SJSA1 (cell line): ENCODE measurements around the gene ZNF780B. TPM values are rescaled to one million over a fixed set of nuclear protein-coding genes. Genes with fewer than 3 reads are reported as not detected.

ENCODE experiments used
- DNase-seq, 2 experiments: peaks; one replicate each; pipeline ENCODE4 v3.0.0-alpha.2; 2015 to 2020; ENCODE audit warnings: low spot score in 2 of 2, low read depth in 1 of 2
- H3K27ac ChIP-seq: fragments of 250-450 bp; sonication (Bioruptor Pico); 2 replicates; pipeline ENCODE4 v1.5.1; 2020; ENCODE audit warnings: mild to moderate bottlenecking, moderate library complexity
- H3K27me3 ChIP-seq: fragments of 250-450 bp; sonication (Bioruptor Pico); replicated peaks from 2 replicates; pipeline ENCODE4 v1.5.1; 2020; ENCODE audit warnings: mild to moderate bottlenecking, moderate library complexity
- H3K36me3 ChIP-seq: fragments of 250-450 bp; sonication (Bioruptor Pico); 2 replicates; pipeline ENCODE4 v1.5.1; 2020; ENCODE audit warnings: mild to moderate bottlenecking
- H3K4me1 ChIP-seq: fragments of 250-450 bp; sonication (Bioruptor Pico); replicated peaks from 2 replicates; pipeline ENCODE4 v1.6.1; 2021; ENCODE audit warnings: mild to moderate bottlenecking
- H3K4me3 ChIP-seq: fragments of 250-450 bp; sonication (Bioruptor Pico); 2 replicates; pipeline ENCODE4 v1.5.1; 2020; ENCODE audit warnings: mild to moderate bottlenecking
- H3K9me3 ChIP-seq: fragments of 250-450 bp; sonication (Bioruptor Pico); replicated peaks from 2 replicates; pipeline ENCODE4 v1.5.1; 2020; ENCODE audit warnings: mild to moderate bottlenecking
- total RNA-seq: library from RNA; depleted of rRNA; stranded (reverse); fragments of >200 nt; shearing (Covaris generic); gene quantifications from 2 replicates; pipeline ENCODE4 v1.2.3, GENCODE V29; 2014

Gene ZNF780B
- total RNA-seq, 1 experiment from 2014 or later, result 17.1 TPM

- H3K27me3 ChIP-seq, result no peaks in the 10 kb centered on the region
- no peak overlapping the region for H3K4me3 ChIP-seq
- no peaks in the 10 kb centered on the region for H3K36me3 ChIP-seq
- no peaks in the 10 kb centered on the region for H3K4me1 ChIP-seq
- DNase-seq, result no peak
- H3K27ac ChIP-seq, result no peak overlapping the region
- peaks cover 31% of the 10 kb centered on the region; the same call in 1 of the 2 replicates for H3K9me3 ChIP-seq
These were observed 32.1 kb downstream of the ZNF780B start for GRCh38 chr19:40023969-40024368.

DNA sequence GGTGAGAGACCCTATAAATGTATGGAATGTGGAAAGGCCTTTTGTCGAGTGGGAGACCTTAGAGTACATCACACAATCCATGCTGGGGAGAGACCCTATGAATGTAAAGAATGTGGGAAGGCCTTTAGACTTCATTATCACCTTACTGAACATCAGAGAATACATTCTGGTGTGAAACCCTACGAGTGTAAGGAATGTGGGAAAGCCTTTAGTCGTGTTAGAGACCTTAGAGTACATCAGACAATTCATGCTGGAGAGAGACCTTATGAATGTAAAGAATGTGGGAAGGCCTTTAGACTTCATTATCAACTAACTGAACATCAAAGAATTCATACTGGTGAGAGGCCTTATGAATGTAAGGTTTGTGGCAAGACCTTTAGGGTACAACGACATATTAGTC lies 42.0 kb downstream of the ZNF780B start:
- no peak for DNase-seq
- no peaks in the 10 kb centered on the region for H3K4me1 ChIP-seq
- H3K27ac ChIP-seq, result no peak overlapping the region
- peaks cover 23% of the 10 kb centered on the region for H3K9me3 ChIP-seq
- no peak overlapping the region for H3K4me3 ChIP-seq
- peaks cover 14% of the 10 kb centered on the region for H3K36me3 ChIP-seq
- H3K27me3 ChIP-seq, result no peaks in the 10 kb centered on the region

- Histone ChIP-seq H3K4me1 (peaks cover 8% of the 10 kb centered on the region), H3K36me3 (peaks cover 29% of the 10 kb centered on the region), H3K27ac (no peak overlapping the region), H3K9me3 (peaks cover 12% of the 10 kb centered on the region), H3K27me3 (no peaks in the 10 kb centered on the region), H3K4me3 (no peak overlapping the region)
- DNase-seq, result no peak
These were observed 46.4 kb downstream of the ZNF780B start for GRCh38 chr19:40009674-40010073.

DNA sequence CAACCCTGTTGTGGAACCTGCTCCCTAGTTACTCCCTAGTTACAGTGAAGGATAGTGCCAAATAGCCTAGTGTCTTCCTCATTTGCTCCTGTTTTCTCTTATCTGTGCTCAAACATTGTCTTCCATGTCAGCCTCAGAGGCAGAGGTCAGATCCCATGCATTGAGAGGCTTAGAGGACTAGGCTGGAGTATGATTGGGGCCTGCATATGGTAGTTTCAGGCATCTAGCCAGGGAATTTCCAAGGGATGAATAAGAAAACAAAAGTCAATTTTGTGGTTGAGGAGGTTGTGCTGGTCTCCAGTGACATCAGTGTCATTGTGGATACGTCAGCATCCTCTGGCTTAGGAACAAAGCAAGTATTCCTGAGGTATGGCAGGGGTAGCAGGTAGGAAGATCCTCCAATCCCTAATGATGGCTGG lies 49.7 kb downstream of the ZNF780B start:
- Histone ChIP-seq H3K36me3 (peaks cover 19% of the 10 kb centered on the region), H3K4me3 (no peak overlapping the region), H3K27ac (no peak overlapping the region), H3K27me3 (no peaks in the 10 kb centered on the region), H3K9me3 (0 out of 2 replicates have a peak, but pooled peaks cover 2% of the 10 kb centered on the region), H3K4me1 (peaks cover 8% of the 10 kb centered on the region)
- peak in 1 of 2 experiments; percentile 48 for DNase-seq

DNA sequence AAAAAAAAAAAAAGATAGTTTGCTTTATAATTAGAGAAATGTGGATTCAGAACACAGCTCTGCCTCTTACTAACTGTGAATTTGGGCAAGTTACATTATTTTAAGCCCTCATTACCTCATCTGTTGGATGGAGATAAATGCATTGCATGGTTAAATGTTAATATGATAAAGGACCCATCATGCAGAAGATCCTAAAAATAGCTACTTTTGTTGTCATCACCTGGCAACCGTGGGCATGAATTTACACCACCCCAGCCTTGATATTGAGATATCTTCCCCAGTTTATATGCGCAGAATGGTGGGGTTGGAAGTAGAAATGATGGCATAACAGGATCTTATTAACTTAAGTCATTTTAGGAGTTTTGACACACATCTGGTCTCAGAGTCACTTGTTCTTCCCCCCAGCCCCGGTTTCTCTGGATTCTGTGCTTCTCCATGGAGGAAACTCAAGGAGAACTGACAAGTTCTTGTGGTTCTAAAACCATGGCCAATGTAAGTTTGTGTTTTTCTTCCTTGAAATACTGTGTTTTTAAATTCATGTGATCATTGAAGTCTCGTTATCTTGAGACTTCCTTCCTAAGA lies 50.2 kb downstream of the ZNF780B start:
- Histone ChIP-seq H3K27ac (no peak overlapping the region), H3K36me3 (peaks cover 19% of the 10 kb centered on the region), H3K27me3 (no peaks in the 10 kb centered on the region), H3K4me1 (peaks cover 8% of the 10 kb centered on the region), H3K9me3 (0 out of 2 replicates have a peak, but pooled peaks cover 2% of the 10 kb centered on the region), H3K4me3 (no peak overlapping the region)
- DNase-seq, result no peak

GRCh38 chr19:39998501-39998900 lies 57.5 kb downstream of the ZNF780B start:
- no peak for DNase-seq
- H3K9me3 ChIP-seq, result 0 out of 2 replicates have a peak, but pooled peaks cover 8% of the 10 kb centered on the region
- H3K27ac ChIP-seq, result no peak overlapping the region
- no peak overlapping the region for H3K4me3 ChIP-seq
- H3K27me3 ChIP-seq, result no peaks in the 10 kb centered on the region
- H3K4me1 ChIP-seq, result peaks cover 8% of the 10 kb centered on the region
- 0 out of 2 replicates have a peak, but pooled peaks cover 5% of the 10 kb centered on the region for H3K36me3 ChIP-seq

DNA sequence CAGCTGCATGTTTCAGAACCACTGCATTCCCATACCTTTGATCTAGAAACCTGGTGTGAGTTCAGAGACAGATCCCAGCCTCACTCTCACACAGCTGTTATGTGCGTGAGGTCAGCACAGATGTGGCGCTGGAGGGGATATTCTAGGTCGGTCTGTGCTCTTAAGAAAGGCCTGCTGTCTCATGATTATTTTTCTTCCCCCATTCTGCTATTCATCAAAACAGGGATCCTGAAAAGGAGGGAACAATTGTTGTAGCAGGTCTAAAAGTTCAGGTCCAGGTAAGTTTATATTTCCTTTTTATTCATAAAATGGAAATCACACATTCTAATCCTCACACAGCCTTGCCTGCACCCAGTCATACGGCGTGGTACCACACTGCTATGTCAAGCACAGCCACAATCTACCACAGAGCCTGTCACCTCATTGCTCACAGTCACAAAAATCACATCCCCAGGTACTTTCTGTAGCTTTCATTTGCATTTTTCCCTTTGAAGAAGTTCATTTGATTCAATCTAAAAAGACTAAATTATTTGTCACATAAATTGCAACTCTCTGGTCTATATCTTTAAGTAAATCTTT lies 58.3 kb downstream of the ZNF780B start:
- H3K27ac ChIP-seq, result peak overlapping the region; percentile 53
- H3K4me3 ChIP-seq, result peak overlapping the region; percentile 51
- peaks cover 8% of the 10 kb centered on the region for H3K4me1 ChIP-seq
- 0 out of 2 replicates have a peak, but pooled peaks cover 5% of the 10 kb centered on the region for H3K36me3 ChIP-seq
- H3K9me3 ChIP-seq, result 0 out of 2 replicates have a peak, but pooled peaks cover 8% of the 10 kb centered on the region
- no peak for DNase-seq
- no peaks in the 10 kb centered on the region for H3K27me3 ChIP-seq

DNA sequence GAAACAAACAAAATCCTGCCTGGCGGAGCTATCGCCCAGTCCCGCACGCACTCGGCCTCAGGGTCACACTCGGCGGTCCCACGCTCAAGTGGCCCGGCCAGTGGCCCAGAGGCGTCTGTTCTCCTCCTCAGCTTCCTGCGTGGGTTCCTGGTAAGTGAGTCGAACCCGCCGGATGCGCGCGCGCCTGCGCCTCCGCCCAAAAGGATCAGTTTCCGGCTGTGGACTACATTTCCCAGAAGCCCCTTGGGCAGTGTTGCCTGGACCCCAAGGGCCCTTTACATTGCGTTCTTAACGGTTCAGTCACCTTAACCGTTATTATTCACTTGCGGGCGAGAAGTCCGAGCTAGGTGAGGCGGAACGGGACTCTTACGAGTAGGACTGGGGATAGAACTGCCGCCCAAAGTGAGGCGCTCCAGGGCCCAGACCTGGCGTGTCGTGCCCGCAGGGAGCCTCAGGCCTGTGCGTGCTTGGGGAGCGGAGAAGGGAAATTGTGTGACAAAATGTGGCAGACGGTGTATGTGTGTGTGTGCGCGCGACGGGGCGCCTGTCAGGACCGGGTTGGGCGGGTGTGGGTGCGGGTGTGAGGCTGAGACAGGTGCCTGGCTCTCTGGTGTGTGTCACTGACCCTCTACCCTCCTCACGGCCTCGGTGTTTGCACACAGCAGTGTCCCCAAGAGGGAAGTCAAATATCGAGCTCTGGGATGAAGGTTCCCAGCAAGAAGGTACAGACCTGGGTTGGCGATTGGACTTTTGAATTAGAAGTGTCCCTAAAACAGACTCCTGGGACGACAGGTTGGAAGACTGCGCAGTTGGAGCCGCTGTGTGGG lies 59.0 kb downstream of the ZNF780B start, which contains the start of gene ZNF546:
Gene ZNF546, plus strand, starts transcription at position 250 of the 827 bp plus-strand sequence. CDS start 1,267 bp downstream, outside the sequence.
- 0 out of 2 replicates have a peak, but pooled peaks cover 5% of the 10 kb centered on the region for H3K36me3 ChIP-seq
- H3K27ac ChIP-seq, result peak within 1 kb of the TSS; percentile 53
- H3K4me3 ChIP-seq, result peak within 1 kb of the TSS; percentile 51
- H3K27me3 ChIP-seq, result no peaks in the 10 kb centered on the region
- DNase-seq, result peak; percentile 85 to 87
- 0 out of 2 replicates have a peak, but pooled peaks cover 8% of the 10 kb centered on the region for H3K9me3 ChIP-seq
- peaks cover 8% of the 10 kb centered on the region for H3K4me1 ChIP-seq

DNA sequence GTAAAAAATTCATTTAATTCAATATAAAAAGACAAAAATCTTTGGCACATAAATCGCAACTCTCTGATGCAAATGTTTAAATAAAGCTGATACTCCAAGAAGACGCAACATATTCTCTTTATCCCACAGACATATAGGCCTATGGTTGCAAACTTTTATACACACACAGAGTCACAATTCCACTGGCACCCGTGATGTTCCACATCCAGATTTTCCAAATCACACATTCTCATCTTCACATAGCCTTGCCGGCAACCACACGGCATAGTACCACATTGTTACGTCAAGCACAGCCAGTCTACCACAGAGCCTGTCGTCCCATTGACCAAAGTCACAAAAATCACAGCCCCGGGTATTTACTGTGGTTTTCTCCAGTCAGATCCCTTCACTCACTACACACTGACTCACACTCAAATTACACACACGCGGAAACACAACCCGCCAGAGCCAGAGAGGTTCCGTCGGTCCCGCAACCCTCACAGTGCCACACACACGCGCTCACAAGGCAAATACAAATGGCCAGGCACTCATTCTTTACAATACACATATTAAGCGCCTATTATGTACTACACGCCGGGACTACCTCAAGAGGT lies 59.7 kb downstream of the ZNF780B start:
- Histone ChIP-seq H3K27ac (peak overlapping the region; percentile 53), H3K9me3 (0 out of 2 replicates have a peak, but pooled peaks cover 8% of the 10 kb centered on the region), H3K4me3 (peak overlapping the region; percentile 51), H3K4me1 (peaks cover 8% of the 10 kb centered on the region), H3K27me3 (no peaks in the 10 kb centered on the region), H3K36me3 (0 out of 2 replicates have a peak, but pooled peaks cover 5% of the 10 kb centered on the region)
- peak; percentile 55 to 83 for DNase-seq

GRCh38 chr19:39995794-39996193 lies 60.2 kb downstream of the ZNF780B start:
- DNase-seq, result no peak
- Histone ChIP-seq H3K4me3 (peak overlapping the region; percentile 51), H3K27ac (no peak overlapping the region), H3K36me3 (0 out of 2 replicates have a peak, but pooled peaks cover 5% of the 10 kb centered on the region), H3K4me1 (peaks cover 8% of the 10 kb centered on the region), H3K9me3 (0 out of 2 replicates have a peak, but pooled peaks cover 8% of the 10 kb centered on the region), H3K27me3 (no peaks in the 10 kb centered on the region)

GRCh38 chr19:39994361-39994760 lies 61.7 kb downstream of the ZNF780B start:
- no peak for DNase-seq
- 0 out of 2 replicates have a peak, but pooled peaks cover 5% of the 10 kb centered on the region for H3K36me3 ChIP-seq
- H3K4me1 ChIP-seq, result peaks cover 8% of the 10 kb centered on the region
- H3K27ac ChIP-seq, result no peak overlapping the region
- no peak overlapping the region for H3K4me3 ChIP-seq
- no peaks in the 10 kb centered on the region for H3K27me3 ChIP-seq
- H3K9me3 ChIP-seq, result 0 out of 2 replicates have a peak, but pooled peaks cover 8% of the 10 kb centered on the region

DNA sequence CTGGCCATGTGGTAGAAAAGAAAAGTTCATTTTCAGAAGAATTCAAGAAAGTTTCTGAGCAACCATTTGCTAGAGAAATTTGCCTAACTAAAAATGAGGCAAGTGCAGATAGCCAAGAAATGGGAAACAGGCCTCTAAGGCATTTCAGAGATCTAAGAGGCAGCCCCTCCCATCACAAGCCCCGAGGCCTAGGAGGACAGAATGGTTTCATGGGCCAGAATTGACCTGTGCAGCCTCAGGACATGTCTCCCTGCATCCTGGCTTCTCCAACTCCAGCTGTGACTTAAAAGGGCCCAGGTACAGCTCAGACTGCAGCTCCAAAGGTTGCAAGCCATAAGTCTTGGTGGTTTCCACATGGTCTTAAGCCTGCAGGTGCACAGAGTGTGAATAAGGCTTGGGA lies 62.4 kb downstream of the ZNF780B start:
- peaks cover 8% of the 10 kb centered on the region for H3K4me1 ChIP-seq
- H3K9me3 ChIP-seq, result 0 out of 2 replicates have a peak, but pooled peaks cover 8% of the 10 kb centered on the region
- H3K4me3 ChIP-seq, result no peak overlapping the region
- peaks cover 8% of the 10 kb centered on the region; the same call in 1 of the 2 replicates for H3K36me3 ChIP-seq
- no peak overlapping the region for H3K27ac ChIP-seq
- DNase-seq, result no peak
- no peaks in the 10 kb centered on the region for H3K27me3 ChIP-seq

- no peaks in the 10 kb centered on the region for H3K4me1 ChIP-seq
- no peak for DNase-seq
- H3K27me3 ChIP-seq, result no peaks in the 10 kb centered on the region
- no peak overlapping the region for H3K4me3 ChIP-seq
- H3K36me3 ChIP-seq, result peaks cover 16% of the 10 kb centered on the region
- H3K9me3 ChIP-seq, result peaks cover 11% of the 10 kb centered on the region
- H3K27ac ChIP-seq, result no peak overlapping the region
These were observed 68.4 kb downstream of the ZNF780B start for GRCh38 chr19:39987596-39987995.
